Esophagus muscularis mucosa (tissue), 4 donors: Measurements from ENCODE around the gene MRPL20. TPM values are rescaled to one million over a fixed set of nuclear protein-coding genes. Genes with fewer than 3 reads are reported as not detected.
A peak's percentile ranks its signal among the peaks of the same experiment; 100 is the strongest.

Experiments used
- DNase-seq: peaks from one replicate; pipeline ENCODE4 v3.0.0-alpha.2; 2017; ENCODE audit errors: extremely low spot score
- H3K27ac ChIP-seq, 4 donors: fragments of 200-600 bp; sonication (generic); replicated peaks in 1 of 4; 1 replicate in 3 of 4; 2 replicates in 1 of 4; pipeline ENCODE4 v1.5.1; 2016 to 2019; ENCODE audit warnings: mild to moderate bottlenecking in 1 of 4
- H3K27me3 ChIP-seq, 4 donors: fragments of 200-600 bp; sonication (generic); one replicate each; pipeline versions ENCODE4 v1.5.1 to v1.6.0; 2016 to 2019
- H3K36me3 ChIP-seq, 4 donors: fragments of 200-600 bp; sonication (generic); one replicate each; pipeline ENCODE4 v1.5.1; 2016 to 2019
- H3K4me1 ChIP-seq, 4 donors: fragments of 200-600 bp; sonication (generic); one replicate each; pipeline ENCODE4 v1.5.1; 2016 to 2019
- H3K4me3 ChIP-seq, 4 donors: fragments of 200-600 bp; sonication (generic); 1 replicate in 2 of 4; 2 replicates in 2 of 4; pipeline ENCODE4 v1.5.1; 2016 to 2019; ENCODE audit warnings: mild to moderate bottlenecking in 4 of 4, moderate library complexity in 1 of 4
- H3K9me3 ChIP-seq, 4 donors: fragments of 200-600 bp; sonication (generic); 1 replicate in 3 of 4; 2 replicates in 1 of 4; pipeline ENCODE4 v1.5.1; 2016 to 2019
- EP300 ChIP-seq: sonication (generic); formaldehyde crosslinking; IDR thresholded peaks from one replicate; pipeline ENCODE4 v1.6.1; 2017; ENCODE audit warnings: antibody characterized with exemption
- POLR2A ChIP-seq: fragments of 450-650 bp; IDR thresholded peaks from one replicate; pipeline ENCODE4 v1.6.1; 2017; ENCODE audit warnings: antibody characterized with exemption, moderate library complexity, mild to moderate bottlenecking, low read depth
- POLR2AphosphoS5 ChIP-seq, 2 donors: sonication (generic); formaldehyde crosslinking; IDR thresholded peaks; one replicate each; pipeline ENCODE4 v1.6.1; 2017; ENCODE audit warnings: antibody characterized with exemption in 2 of 2
- WGBS: methylation state at CpG from one replicate; pipeline ENCODE4 v1.1.5; 2018; 5-methylcytosine and 5-hydroxymethylcytosine counted together
- intact Hi-C: fragments of 100-400 bp; cut with DNase I; formaldehyde crosslinking; loops from one replicate; pipeline ENCODE4 v1.15.1; 2023
- total RNA-seq, 4 donors: library from RNA; depleted of rRNA; stranded (reverse); fragments of >200 nt; gene quantifications; one replicate each; pipeline versions ENCODE4 v1.1.0 to v1.2.1, GENCODE V29; 2016
- TF ChIP-seq, protein P1 (sequence below), 3 experiments: fragments of 200-600 bp in 2 of 3; fragments of 450-650 bp in 1 of 3; sonication (generic) in 2 of 3; IDR thresholded peaks; one replicate each; pipeline ENCODE4 v1.5.1; 2017 to 2019; ENCODE audit warnings: antibody characterized with exemption in 3 of 3, mild to moderate bottlenecking in 2 of 3, moderate library complexity in 1 of 3

MRPL20 gene
- total RNA-seq, 4 donors from 2014 or later: 144 to 175 (median 155) TPM

DNA sequence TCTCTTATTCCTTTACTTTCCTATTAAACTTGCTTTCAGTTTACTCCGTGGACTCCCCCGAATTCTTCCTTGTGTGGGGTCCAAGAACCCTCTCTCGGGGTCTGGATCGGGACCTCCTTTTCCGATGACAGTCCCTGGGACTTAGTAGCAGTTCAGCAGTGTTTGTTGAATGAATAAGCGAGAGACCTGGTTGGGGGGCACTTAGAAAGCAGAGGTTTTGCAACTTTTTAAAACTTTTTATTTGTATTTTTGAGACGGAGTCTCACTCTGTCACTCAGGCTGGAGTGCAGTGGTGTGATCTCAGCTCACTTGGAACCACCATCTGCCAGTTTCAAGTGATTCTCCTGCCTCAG, 16.1 kb upstream of the MRPL20 start:
- Histone ChIP-seq H3K36me3 (no peaks in the 10 kb centered on the region), H3K4me3 (no peak overlapping the region), H3K27me3 (no peaks in the 10 kb centered on the region), H3K27ac (peak overlapping the region in 2 of 4 donors; percentile 10 to 68), H3K4me1 (peaks cover 10 to 71% (median 49%) of the 10 kb centered on the region in 4 donors), H3K9me3 (no peaks in the 10 kb centered on the region)
- 75% methylated on average over 7 of the region's 7 CpGs for WGBS
- DNase-seq: no peak
- intact Hi-C loops: no loop called here
- TF ChIP-seq, protein P1, sequence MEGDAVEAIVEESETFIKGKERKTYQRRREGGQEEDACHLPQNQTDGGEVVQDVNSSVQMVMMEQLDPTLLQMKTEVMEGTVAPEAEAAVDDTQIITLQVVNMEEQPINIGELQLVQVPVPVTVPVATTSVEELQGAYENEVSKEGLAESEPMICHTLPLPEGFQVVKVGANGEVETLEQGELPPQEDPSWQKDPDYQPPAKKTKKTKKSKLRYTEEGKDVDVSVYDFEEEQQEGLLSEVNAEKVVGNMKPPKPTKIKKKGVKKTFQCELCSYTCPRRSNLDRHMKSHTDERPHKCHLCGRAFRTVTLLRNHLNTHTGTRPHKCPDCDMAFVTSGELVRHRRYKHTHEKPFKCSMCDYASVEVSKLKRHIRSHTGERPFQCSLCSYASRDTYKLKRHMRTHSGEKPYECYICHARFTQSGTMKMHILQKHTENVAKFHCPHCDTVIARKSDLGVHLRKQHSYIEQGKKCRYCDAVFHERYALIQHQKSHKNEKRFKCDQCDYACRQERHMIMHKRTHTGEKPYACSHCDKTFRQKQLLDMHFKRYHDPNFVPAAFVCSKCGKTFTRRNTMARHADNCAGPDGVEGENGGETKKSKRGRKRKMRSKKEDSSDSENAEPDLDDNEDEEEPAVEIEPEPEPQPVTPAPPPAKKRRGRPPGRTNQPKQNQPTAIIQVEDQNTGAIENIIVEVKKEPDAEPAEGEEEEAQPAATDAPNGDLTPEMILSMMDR (IDR thresholded peaks at IDR 0.05): no peak
- TF ChIP-seq POLR2A (no peak), POLR2AphosphoS5 (IDR thresholded peaks at IDR 0.05) (no peak), EP300 (no peak)

DNA sequence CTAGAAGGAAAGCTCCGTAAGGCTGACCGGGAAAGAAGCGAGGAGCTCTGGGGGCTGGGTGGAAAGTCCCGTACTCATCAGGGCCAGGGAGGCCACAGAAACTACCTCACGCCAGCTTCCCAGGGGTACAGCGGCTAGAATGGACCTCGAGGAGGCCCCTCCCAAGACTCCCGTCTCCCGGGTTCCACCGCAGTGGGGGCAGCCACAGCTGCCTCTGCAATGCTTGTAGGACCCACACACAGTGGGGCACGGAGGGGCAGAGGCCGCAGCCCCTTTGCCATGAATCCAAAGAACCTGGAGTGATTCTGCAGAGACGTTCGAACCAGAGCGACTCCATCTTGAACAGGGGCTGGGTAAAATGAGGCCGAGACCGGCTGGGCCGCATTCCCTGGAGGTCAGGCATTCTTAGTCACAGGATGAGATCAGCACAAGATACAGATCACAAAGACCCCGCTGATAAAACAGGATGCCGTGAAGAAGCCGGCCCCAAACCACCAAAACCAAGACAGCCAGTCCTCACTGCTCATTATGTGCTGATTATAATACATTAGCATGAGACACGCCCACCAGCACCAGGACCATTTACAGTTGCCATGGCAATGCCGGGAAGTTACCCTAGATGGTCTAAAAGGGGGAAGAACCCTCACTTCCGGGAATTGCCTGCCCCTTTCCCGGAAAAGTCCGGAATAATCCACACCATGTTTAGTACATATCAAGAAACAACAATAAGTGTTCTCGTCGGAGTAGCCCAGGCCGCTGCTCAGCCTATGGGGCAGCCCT, 15.6 kb upstream of the MRPL20 start:
- intact Hi-C loops: no loop called here
- Histone ChIP-seq H3K4me3 (no peak overlapping the region), H3K27ac (peak overlapping the region in 2 of 4 donors; percentile 10 to 68), H3K27me3 (no peaks in the 10 kb centered on the region), H3K36me3 (no peaks in the 10 kb centered on the region), H3K9me3 (no peaks in the 10 kb centered on the region), H3K4me1 (peaks cover 8 to 73% (median 46%) of the 10 kb centered on the region in 4 donors)
- TF ChIP-seq, protein P1 (IDR thresholded peaks at IDR 0.05): no peak
- TF ChIP-seq POLR2AphosphoS5 (IDR thresholded peaks at IDR 0.05) (no peak), POLR2A (no peak), EP300 (no peak)
- no peak for DNase-seq
- WGBS: 70% methylated on average over 28 of the region's 29 CpGs

DNA sequence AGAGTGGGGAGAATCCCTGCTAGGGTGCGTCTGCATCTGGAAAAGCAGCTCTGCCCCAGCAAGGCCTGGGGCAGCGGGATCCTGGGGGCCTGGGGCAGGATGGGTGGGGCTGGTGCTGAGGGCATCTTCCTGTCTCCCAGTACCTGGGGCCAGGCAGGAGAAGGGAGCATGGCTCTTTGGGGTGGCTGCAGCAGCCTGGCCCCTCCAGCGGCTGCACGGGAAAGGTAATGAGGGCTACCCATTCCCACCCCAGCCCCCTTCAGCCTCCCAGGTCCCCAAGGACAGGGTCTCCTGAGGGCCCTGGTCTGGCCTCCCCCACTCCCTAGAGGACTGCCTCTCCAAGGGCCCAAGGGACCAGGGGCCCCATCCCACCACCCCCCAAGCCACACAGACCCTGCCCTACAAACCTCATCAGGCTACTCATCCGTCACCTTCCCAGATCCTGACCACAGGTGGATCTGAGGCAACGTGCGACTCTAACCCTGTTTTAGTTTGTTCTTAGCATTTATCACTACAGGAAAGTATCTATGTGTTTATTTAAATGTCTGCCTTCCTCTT, 14.9 kb upstream of the MRPL20 start:
- Histone ChIP-seq H3K27ac (peak overlapping the region in 2 of 4 donors; percentile 57 to 68), H3K27me3 (no peaks in the 10 kb centered on the region), H3K36me3 (no peaks in the 10 kb centered on the region), H3K4me1 (peaks cover 8 to 67% (median 41%) of the 10 kb centered on the region in 4 donors), H3K9me3 (no peaks in the 10 kb centered on the region), H3K4me3 (no peak overlapping the region)
- no peak for DNase-seq
- 93% methylated on average over 5 of the region's 7 CpGs for WGBS
- TF ChIP-seq POLR2AphosphoS5 (IDR thresholded peaks at IDR 0.05) (no peak), EP300 (no peak), POLR2A (no peak)
- TF ChIP-seq, protein P1 (IDR thresholded peaks at IDR 0.05): no peak
- intact Hi-C loops: no loop called here

DNA sequence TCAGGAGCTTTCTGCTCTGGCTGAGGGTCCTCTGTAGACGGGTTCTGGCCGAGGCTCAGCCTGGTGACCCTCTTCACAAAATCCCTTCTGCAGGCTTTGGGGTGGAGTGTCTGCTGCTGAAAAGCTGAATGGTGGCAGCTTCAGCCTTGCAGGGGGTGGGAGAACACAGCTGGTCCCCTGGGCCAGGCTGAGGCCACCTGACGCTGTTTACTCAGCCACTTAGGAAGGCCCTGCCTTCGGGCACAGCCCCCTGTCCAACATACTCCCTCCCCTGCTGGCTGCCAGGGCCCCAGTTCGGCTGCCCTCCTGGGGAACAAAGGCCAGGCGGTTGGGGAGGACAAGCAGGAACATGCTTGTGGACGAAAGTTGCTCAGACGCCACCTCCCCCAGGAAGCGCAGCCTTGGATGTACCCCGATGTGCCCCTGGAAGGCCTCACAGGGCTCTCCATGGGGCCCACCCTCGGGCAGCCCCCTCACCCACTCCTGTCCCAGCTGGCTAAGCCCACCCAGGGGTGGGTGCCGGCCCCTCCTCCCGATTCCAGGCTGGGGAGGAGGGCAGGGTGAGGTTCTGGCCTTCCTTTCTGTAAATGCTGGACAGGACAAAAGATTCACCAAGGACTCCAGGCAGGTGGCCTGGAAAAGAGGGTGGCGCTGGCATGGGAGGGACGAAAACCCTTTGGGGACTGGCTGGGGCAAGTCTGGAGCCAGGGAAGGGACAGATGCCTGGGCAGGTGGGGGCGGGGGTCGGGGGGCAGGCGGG, 14.2 kb upstream of the MRPL20 start, which contains the start of gene ANKRD65:
ANKRD65 (minus strand) TSS at position 130 of the 760 bp plus-strand sequence. CDS start 271 bp downstream, outside the sequence.
- intact Hi-C loops: no loop called here
- Histone ChIP-seq H3K27ac (peak within 1 kb of the TSS in 3 of 4 donors; percentile 57 to 77 (median 68)), H3K9me3 (no peaks in the 10 kb centered on the region), H3K36me3 (no peaks in the 10 kb centered on the region), H3K27me3 (no peaks in the 10 kb centered on the region), H3K4me3 (peak within 1 kb of the TSS; percentile 53 to 62 (median 54)), H3K4me1 (peaks cover 8 to 61% (median 35%) of the 10 kb centered on the region in 4 donors)
- DNase-seq: no peak
- TF ChIP-seq, protein P1 (IDR thresholded peaks at IDR 0.05): no peak
- TF ChIP-seq POLR2A: no peak
- no peak for TF ChIP-seq EP300
- no peak for TF ChIP-seq POLR2AphosphoS5 (IDR thresholded peaks at IDR 0.05)
- 86% methylated on average over 12 of the region's 18 CpGs for WGBS
